ENCODE data around the gene TMEM203. TPM values are rescaled to one million over a fixed set of nuclear protein-coding genes. Genes with fewer than 3 reads are reported as not detected.
"Not testable (repeated sequence)": the region's sequence is repeated elsewhere in the genome, so short reads cannot be mapped to it uniquely, and the experiment has no call there.

The TMEM203 gene
- polyA plus RNA-seq, 1 experiment, result 43.8 TPM

GRCh38 chr9:137240841-137241489 is 35.5 kb upstream of the TMEM203 start, which contains the start of gene TUBB4B:
TUBB4B (plus strand) TSS chr9:137241287; CDS start chr9:137241361, 74 bp downstream.
- ChIA-PET CTCF (interaction anchor here (0.7 to 2.5 kb wide), 7 partner anchors 13 to 212 kb away, joined by 3 to 13 read pairs (median 4); partner anchors contain the start of genes NPDC1 and RNF224), POLR2A (interaction anchor here (0.6 kb wide), 4 partner anchors 8 to 113 kb away, joined by 3 to 4 read pairs (median 3); no protein-coding TSS in a partner anchor)
- peak within 1 kb of the TSS; percentile 97 for H3K4me3 ChIP-seq (ENCODE audit: low read depth, low read length)
- peak; percentile 99 for DNase-seq (ENCODE audit: low read depth)
- no peaks in the 10 kb centered on the region for H3K27me3 ChIP-seq (ENCODE audit: control insufficient read depth, insufficient read depth, low read length)
- H3K36me3 ChIP-seq (ENCODE audit: control insufficient read depth, insufficient read depth, low read length), result peaks cover 11% of the 10 kb centered on the region
- TF ChIP-seq CTCF (IDR thresholded peaks at IDR 0.05; ENCODE audit: insufficient read depth, low read depth, low read length), result no peak

DNA sequence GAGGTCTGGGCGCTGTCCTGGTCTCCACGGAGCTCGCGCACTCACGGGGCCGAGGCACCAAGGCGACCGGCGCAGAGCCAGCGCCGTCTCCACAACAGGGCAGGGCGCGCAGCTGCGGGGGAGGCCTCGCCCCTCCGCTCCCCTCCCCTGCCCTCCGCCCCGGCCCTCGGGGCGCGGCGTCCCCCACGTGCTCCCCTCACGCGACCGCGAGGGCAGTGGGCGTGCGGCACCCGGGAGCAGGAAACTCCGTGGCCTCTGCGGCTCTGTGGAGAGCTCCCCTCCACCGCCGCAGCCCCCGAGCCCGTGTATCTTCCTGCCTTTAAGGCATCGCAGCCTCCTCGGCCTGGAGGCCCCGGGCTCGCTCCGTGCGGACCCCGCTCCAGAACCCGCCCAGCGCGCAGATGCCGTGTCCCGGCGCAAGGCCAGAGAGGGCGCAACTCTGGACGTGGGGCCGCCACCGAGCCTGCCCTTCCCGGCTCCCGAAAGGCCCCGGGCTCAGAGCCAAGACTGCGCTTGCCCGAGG is 34.9 kb upstream of the TMEM203 start:
- DNase-seq (ENCODE audit: low read depth), result no peak
- peaks cover 11% of the 10 kb centered on the region for H3K36me3 ChIP-seq (ENCODE audit: control insufficient read depth, insufficient read depth, low read length)
- no peaks in the 10 kb centered on the region for H3K27me3 ChIP-seq (ENCODE audit: control insufficient read depth, insufficient read depth, low read length)
- ChIA-PET POLR2A (interaction anchor here (0.6 kb wide), 4 partner anchors 8 to 112 kb away, joined by 3 to 4 read pairs (median 3); no protein-coding TSS in a partner anchor), CTCF (interaction anchor here (0.7 to 2.5 kb wide), 7 partner anchors 13 to 211 kb away, joined by 3 to 13 read pairs (median 4); partner anchors contain the start of genes NPDC1 and RNF224)
- peak overlapping the region; percentile 56 for H3K4me3 ChIP-seq (ENCODE audit: low read depth, low read length)
- no peak for TF ChIP-seq CTCF (IDR thresholded peaks at IDR 0.05; ENCODE audit: insufficient read depth, low read depth, low read length)

GRCh38 chr9:137239541-137240200 is 34.2 kb upstream of the TMEM203 start:
- Histone ChIP-seq H3K36me3 (ENCODE audit: control insufficient read depth, insufficient read depth, low read length) (peaks cover 11% of the 10 kb centered on the region), H3K4me3 (ENCODE audit: low read depth, low read length) (peak overlapping the region; percentile 56)
- H3K27me3 ChIP-seq (ENCODE audit: control insufficient read depth, insufficient read depth, low read length); DNase-seq (ENCODE audit: low read depth); POLR2A ChIA-PET: not testable (repeated sequence)
- CTCF ChIA-PET, result interaction anchor here (1.2 to 2.5 kb wide), 4 partner anchors 13 to 193 kb away, joined by 3 to 13 read pairs (median 5); partner anchors contain the start of genes NPDC1 and RNF224

DNA sequence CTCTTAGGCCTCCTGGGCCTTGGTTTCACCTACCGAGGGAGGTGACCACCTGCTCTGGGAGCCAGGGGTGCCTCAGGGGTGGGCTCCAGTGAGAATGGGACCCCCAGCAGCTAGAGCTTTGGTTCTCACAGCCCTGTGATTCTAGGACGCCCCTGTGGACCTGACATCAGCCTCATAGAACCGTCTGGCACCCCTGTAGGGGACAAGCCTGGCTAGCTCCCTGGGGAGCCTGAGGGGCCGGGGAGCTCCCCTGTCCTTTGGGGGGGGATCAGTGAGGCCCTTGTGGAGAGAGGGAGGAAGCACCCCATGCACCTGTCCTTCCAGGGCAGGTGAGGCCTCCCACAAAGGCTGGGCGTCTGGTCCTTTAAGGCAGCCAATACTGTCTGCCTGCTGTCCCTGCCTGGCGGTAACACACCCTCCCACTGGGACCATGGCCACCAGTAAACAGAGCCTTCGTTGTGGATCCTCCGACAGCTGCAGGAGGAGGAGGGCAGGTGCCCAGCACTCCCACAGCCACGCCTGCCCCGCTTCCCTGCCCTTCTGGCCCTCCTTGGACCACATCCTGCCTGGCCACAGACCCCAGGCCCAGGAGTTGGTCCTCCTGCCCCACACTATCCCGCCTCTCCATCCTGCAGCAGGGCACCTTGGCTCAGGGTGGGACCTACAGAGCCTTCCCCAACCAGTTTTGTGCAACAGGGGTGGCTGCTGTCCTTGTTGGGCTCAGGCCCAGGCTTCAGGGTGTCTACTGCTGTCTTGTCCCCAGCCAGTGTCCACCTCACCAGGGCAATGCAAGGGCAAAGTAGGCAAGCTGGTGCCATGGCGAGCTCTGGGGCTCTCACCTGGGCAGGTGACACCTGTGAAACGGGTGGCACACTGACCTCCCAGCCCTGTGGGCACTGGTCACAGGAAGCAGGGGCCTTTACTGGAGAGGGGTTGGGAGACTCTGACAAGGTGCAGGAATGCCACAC is 32.6 kb upstream of the TMEM203 start:
- TF ChIP-seq CTCF (IDR thresholded peaks at IDR 0.05; ENCODE audit: insufficient read depth, low read depth, low read length), result no peak
- no peaks in the 10 kb centered on the region for H3K27me3 ChIP-seq (ENCODE audit: control insufficient read depth, insufficient read depth, low read length)
- no peak overlapping the region for H3K4me3 ChIP-seq (ENCODE audit: low read depth, low read length)
- DNase-seq (ENCODE audit: low read depth), result no peak
- peaks cover 6% of the 10 kb centered on the region for H3K36me3 ChIP-seq (ENCODE audit: control insufficient read depth, insufficient read depth, low read length)
- POLR2A ChIA-PET, result no interaction called here
- CTCF ChIA-PET, result interaction anchor here (1.2 to 3.3 kb wide), 8 partner anchors 11 to 170 kb away, joined by 3 to 36 read pairs (median 9); partner anchors contain the start of genes CYSRT1, RNF208, RNF224 and STPG3

DNA sequence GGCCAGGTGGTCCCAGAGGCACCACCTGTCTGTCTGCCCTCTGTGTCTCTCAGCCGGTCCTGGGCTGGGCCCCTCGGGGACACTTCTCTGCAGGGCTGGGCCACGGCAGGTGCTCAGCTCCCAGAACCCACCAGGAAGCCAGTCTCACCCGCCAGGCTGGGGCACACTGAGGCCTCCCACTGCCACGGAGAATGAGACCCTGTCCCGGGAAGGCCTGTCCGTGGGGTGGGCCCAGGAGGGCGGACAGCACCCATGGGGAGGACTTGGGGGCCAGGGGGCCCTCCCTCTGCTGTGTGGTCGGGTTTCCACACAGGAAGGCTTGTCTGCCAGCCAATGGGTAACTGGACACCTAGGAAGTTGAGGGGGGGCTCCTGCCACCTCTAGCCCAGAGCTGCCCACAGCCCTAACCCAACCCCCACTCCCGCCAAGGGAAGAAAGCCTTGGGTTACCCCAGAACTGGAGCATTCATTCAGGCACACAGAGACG is 31.5 kb upstream of the TMEM203 start:
- POLR2A ChIA-PET, result no interaction called here
- DNase-seq (ENCODE audit: low read depth), result no peak
- CTCF ChIA-PET, result interaction anchor here (0.6 to 3.3 kb wide), 37 partner anchors 8 to 294 kb away, joined by 3 to 36 read pairs (median 4); partner anchors contain the start of genes CYSRT1, EXD3, RNF208 and RNF224
- Histone ChIP-seq H3K27me3 (ENCODE audit: control insufficient read depth, insufficient read depth, low read length) (no peaks in the 10 kb centered on the region), H3K36me3 (ENCODE audit: control insufficient read depth, insufficient read depth, low read length) (no peaks in the 10 kb centered on the region; the same call in 1 of the 2 replicates), H3K4me3 (ENCODE audit: low read depth, low read length) (no peak overlapping the region)
- TF ChIP-seq CTCF (IDR thresholded peaks at IDR 0.05; ENCODE audit: insufficient read depth, low read depth, low read length), result no peak

Data from BJ (cell line).